ENCODE data around the gene MPG. TPM values are rescaled to one million over a fixed set of nuclear protein-coding genes. Genes with fewer than 3 reads are reported as not detected.

The MPG gene
- total RNA-seq, 1 experiment from 2014 or later, result 86.2 TPM

DNA sequence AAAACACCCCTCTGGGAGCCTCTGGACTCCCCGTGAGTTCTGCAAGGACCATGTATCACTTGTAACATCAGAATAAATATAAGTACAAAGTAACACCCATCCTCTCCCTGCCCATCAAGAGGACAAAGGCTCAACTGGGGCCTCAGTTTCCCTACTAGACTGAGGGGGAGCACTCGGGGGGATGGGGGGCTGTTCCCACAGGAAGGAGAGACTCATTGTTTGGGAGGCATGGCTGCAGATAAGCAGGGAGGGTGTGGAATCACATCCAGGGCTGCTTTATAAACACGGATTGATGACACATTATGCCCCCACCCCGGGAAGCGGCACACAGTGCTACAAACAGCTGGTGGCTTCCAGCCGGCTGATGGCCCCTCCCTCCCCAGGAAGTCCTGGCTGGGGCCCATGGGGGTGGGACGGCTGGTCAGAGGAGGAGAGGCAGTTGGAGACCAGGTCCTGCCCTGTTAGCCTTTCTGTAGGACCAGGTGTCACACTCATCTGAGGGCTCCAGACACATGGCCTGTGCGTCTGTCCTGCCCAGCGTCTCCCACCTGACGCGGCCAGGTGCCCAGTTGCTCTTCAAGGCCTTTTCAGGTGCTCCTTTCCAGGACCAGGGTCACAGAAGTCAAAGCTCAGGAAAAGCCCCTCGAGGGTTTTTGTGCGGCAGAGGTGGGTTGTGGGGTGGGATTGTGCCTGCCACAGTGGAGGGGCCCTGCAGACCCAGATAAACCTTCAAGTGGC lies 1.3 kb upstream of the MPG start:
- H3K27me3 ChIP-seq (ENCODE audit: insufficient read depth, low read depth), result no peaks in the 10 kb centered on the region
- H3K4me2 ChIP-seq, result peak overlapping the region; percentile 97
- BruUV-seq (replicated peaks), result TSS peak; percentile 59
- H3F3A ChIP-seq (ENCODE audit: insufficient read depth, low read depth), result peaks cover 39% of the 10 kb centered on the region; the same call in 1 of the 2 replicates
- intact Hi-C loops (cut with micrococcal nuclease; ENCODE audit: unreplicated experiment), result no loop called here
- peak overlapping the region; percentile 2; the same call in 1 of the 2 replicates for H3K27ac ChIP-seq
- no peaks in the 10 kb centered on the region for H3K9me2 ChIP-seq (ENCODE audit: insufficient read depth)
- peak overlapping the region; percentile 84 for H3K4me3 ChIP-seq
- ChIA-PET CTCF (interaction anchor here (0.5 to 0.7 kb wide), 2 partner anchors 10 to 276 kb away, joined by 4 read pairs; no protein-coding TSS in a partner anchor), POLR2A (ENCODE audit: unreplicated experiment) (no interaction called here)
- DNase-seq, result peak; percentile 40 to 81
- TF ChIP-seq EZH2 (IDR thresholded peaks at IDR 0.05; ENCODE audit: low read depth), result no peak
- TF ChIP-seq, protein P1, sequence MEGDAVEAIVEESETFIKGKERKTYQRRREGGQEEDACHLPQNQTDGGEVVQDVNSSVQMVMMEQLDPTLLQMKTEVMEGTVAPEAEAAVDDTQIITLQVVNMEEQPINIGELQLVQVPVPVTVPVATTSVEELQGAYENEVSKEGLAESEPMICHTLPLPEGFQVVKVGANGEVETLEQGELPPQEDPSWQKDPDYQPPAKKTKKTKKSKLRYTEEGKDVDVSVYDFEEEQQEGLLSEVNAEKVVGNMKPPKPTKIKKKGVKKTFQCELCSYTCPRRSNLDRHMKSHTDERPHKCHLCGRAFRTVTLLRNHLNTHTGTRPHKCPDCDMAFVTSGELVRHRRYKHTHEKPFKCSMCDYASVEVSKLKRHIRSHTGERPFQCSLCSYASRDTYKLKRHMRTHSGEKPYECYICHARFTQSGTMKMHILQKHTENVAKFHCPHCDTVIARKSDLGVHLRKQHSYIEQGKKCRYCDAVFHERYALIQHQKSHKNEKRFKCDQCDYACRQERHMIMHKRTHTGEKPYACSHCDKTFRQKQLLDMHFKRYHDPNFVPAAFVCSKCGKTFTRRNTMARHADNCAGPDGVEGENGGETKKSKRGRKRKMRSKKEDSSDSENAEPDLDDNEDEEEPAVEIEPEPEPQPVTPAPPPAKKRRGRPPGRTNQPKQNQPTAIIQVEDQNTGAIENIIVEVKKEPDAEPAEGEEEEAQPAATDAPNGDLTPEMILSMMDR (conservative IDR thresholded peaks at IDR 0.05), result no peak
- 0 out of 2 replicates have a peak, but pooled peaks cover 3% of the 10 kb centered on the region for H3K79me2 ChIP-seq (ENCODE audit: low read depth)
- H2AFZ ChIP-seq, result no peak overlapping the region
- H3K9me3 ChIP-seq (ENCODE audit: insufficient read depth, low read depth), result no peaks in the 10 kb centered on the region
- no peaks in the 10 kb centered on the region for H4K20me1 ChIP-seq (ENCODE audit: insufficient read depth)
- H3K4me1 ChIP-seq (replicated peaks; ENCODE audit: insufficient read depth), result peaks cover 35% of the 10 kb centered on the region
- no peaks in the 10 kb centered on the region for H3K36me3 ChIP-seq (ENCODE audit: low read depth)

DNA sequence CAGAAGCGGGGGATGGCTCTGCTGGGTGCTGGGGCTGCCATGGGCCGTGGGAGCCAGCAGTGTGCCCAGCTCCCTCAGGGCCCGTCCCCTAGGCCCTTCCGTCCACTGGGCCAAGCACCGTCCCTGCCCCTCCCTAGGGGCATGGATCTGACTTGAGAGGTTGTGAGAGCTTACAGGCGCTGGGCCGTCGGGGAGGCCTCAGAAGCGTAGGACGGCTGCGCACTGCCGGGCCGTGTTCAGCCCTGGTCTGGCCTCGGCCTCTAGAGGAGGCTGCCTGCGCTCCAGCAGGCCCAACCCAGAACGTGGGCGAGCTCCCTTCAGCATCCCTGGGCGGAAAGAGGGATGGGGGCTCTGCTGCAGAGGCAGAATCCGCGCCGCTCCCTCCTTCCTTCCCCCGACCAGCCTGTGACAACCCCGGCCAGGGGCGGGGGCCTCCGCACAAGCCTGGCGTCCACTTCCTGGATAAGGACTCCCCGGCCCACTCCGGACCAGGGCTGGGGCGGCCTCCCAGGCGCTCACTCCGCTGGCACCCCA lies 685 bp upstream of the MPG start:
- Histone ChIP-seq H3K27me3 (ENCODE audit: insufficient read depth, low read depth) (no peaks in the 10 kb centered on the region), H3K27ac (peak overlapping the region; percentile 2; the same call in 1 of the 2 replicates), H3K79me2 (ENCODE audit: low read depth) (0 out of 2 replicates have a peak, but pooled peaks cover 3% of the 10 kb centered on the region), H3K9me2 (ENCODE audit: insufficient read depth) (no peaks in the 10 kb centered on the region), H3K9me3 (ENCODE audit: insufficient read depth, low read depth) (no peaks in the 10 kb centered on the region), H3F3A (ENCODE audit: insufficient read depth, low read depth) (peaks cover 39% of the 10 kb centered on the region; the same call in 1 of the 2 replicates), H3K4me1 (replicated peaks; ENCODE audit: insufficient read depth) (peaks cover 35% of the 10 kb centered on the region), H3K36me3 (ENCODE audit: low read depth) (no peaks in the 10 kb centered on the region), H2AFZ (peak overlapping the region; percentile 79), H3K4me2 (peak overlapping the region; percentile 97), H3K4me3 (peak overlapping the region; percentile 84), H4K20me1 (ENCODE audit: insufficient read depth) (no peaks in the 10 kb centered on the region)
- POLR2A ChIA-PET (ENCODE audit: unreplicated experiment), result no interaction called here
- peak; percentile 38 to 61 for DNase-seq
- CTCF ChIA-PET, result interaction anchor here (0.7 kb wide), 2 partner anchors 11 kb away, joined by 3 to 4 read pairs; no protein-coding TSS in a partner anchor
- no TSS peak for BruUV-seq (replicated peaks)
- intact Hi-C loops (cut with micrococcal nuclease; ENCODE audit: unreplicated experiment), result no loop called here
- no peak for TF ChIP-seq EZH2 (IDR thresholded peaks at IDR 0.05; ENCODE audit: low read depth)
- TF ChIP-seq, protein P1 (conservative IDR thresholded peaks at IDR 0.05), result no peak

DNA sequence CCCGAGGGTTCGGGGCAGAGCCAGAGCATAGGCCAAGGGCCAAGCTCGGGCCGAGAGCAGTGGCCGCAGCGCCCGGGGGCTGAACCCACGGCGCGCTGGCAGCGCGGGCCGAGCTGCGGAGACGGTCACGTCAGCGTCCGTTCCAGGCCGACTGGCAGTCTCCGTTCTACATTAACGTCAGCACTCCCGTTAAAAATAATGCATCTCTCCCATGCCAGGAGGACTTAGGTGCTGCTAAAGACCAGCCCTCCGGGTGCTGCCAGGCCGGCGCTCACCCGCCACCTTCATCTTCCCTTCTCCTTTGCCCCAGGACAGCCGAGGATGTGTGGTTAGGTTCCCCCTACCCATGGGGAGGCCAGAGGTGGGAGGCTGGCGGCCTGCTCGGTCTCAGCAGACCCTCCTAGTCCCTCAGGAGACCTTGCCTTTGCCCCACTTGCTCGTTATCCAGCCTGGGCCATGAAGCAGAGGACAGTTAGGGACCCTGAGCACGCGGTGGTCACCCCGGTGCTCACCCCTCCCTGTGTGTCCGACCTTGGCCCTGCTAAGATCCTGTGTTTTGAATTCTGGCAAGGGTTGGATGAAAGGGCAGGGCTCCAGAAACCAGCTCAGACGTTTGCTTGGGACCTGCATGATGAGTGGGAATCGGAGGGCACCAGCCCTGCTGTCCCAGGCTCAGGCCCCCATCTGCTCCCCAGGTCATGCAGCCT lies 572 bp downstream of the MPG start:
- ChIA-PET POLR2A (ENCODE audit: unreplicated experiment) (interaction anchor here (1.0 kb wide), 1 partner anchor 16 kb away, joined by 6 read pairs; no protein-coding TSS in a partner anchor), CTCF (interaction anchor here (0.6 kb wide), 1 partner anchor 61 kb away, joined by 5 read pairs; no protein-coding TSS in a partner anchor)
- Histone ChIP-seq H3K4me2 (peak overlapping the region; percentile 97), H3K4me3 (peak overlapping the region; percentile 84), H3K9me3 (ENCODE audit: insufficient read depth, low read depth) (no peaks in the 10 kb centered on the region), H3K36me3 (ENCODE audit: low read depth) (no peaks in the 10 kb centered on the region), H3K27ac (no peak overlapping the region), H3K9me2 (ENCODE audit: insufficient read depth) (no peaks in the 10 kb centered on the region), H3K4me1 (replicated peaks; ENCODE audit: insufficient read depth) (peaks cover 25% of the 10 kb centered on the region), H2AFZ (peak overlapping the region; percentile 79), H3K79me2 (ENCODE audit: low read depth) (0 out of 2 replicates have a peak, but pooled peaks cover 3% of the 10 kb centered on the region), H4K20me1 (ENCODE audit: insufficient read depth) (no peaks in the 10 kb centered on the region), H3K27me3 (ENCODE audit: insufficient read depth, low read depth) (no peaks in the 10 kb centered on the region), H3F3A (ENCODE audit: insufficient read depth, low read depth) (peaks cover 35% of the 10 kb centered on the region; the same call in 1 of the 2 replicates)
- TF ChIP-seq EZH2 (IDR thresholded peaks at IDR 0.05; ENCODE audit: low read depth), result no peak
- TF ChIP-seq, protein P1 (conservative IDR thresholded peaks at IDR 0.05), result no peak
- TSS peak; percentile 46 for BruUV-seq (replicated peaks)
- intact Hi-C loops (cut with micrococcal nuclease; ENCODE audit: unreplicated experiment), result no loop called here
- DNase-seq, result no peak

Data from PC-9 (cell line).